GM23248 (cell line): ENCODE data around the gene IL19. TPM values are rescaled to one million over a fixed set of nuclear protein-coding genes. Genes with fewer than 3 reads are reported as not detected.

ENCODE experiments used
- DNase-seq: peaks from one replicate; pipeline ENCODE4 v3.0.0-alpha.2; 2015
- H2AFZ ChIP-seq: fragments of 200-600 bp; sonication (generic); 2 replicates; pipeline ENCODE4 v1.6.1; 2016; ENCODE audit warnings: antibody characterized with exemption
- H3F3A ChIP-seq: fragments of 200-600 bp; sonication (generic); 2 replicates; pipeline ENCODE4 v1.6.1; 2016; ENCODE audit warnings: mild to moderate bottlenecking, antibody characterized with exemption, mixed run types; ENCODE audit not compliant: insufficient read depth
- H3K27ac ChIP-seq: fragments of 200-600 bp; sonication (generic); 2 replicates; pipeline ENCODE4 v1.5.1; 2016; ENCODE audit warnings: mild to moderate bottlenecking
- H3K27me3 ChIP-seq: fragments of 200-600 bp; sonication (generic); replicated peaks from 2 replicates; pipeline ENCODE4 v1.6.1; 2016; ENCODE audit warnings: mild to moderate bottlenecking; ENCODE audit not compliant: insufficient read depth
- H3K36me3 ChIP-seq: fragments of 200-600 bp; sonication (generic); 2 replicates; pipeline ENCODE4 v1.6.1; 2016; ENCODE audit warnings: low read depth, mild to moderate bottlenecking
- H3K4me1 ChIP-seq: fragments of 200-600 bp; sonication (generic); 2 replicates; pipeline ENCODE4 v1.6.1; 2016; ENCODE audit warnings: mild to moderate bottlenecking; ENCODE audit not compliant: insufficient read depth
- H3K4me2 ChIP-seq: fragments of 200-600 bp; sonication (generic); one replicate; pipeline ENCODE4 v1.6.1; 2016; ENCODE audit warnings: mild to moderate bottlenecking; ENCODE audit not compliant: unreplicated experiment
- H3K4me3 ChIP-seq: fragments of 200-600 bp; sonication (generic); 2 replicates; pipeline ENCODE4 v1.5.1; 2016; ENCODE audit warnings: mild to moderate bottlenecking
- H3K79me2 ChIP-seq: fragments of 200-600 bp; sonication (generic); 2 replicates; pipeline ENCODE4 v1.6.1; 2016; ENCODE audit warnings: mild to moderate bottlenecking; ENCODE audit not compliant: insufficient read depth
- H3K9ac ChIP-seq: fragments of 200-600 bp; sonication (generic); 2 replicates; pipeline ENCODE4 v1.6.1; 2016; ENCODE audit warnings: mild to moderate bottlenecking
- H3K9me2 ChIP-seq: fragments of 200-600 bp; sonication (generic); 2 replicates; pipeline ENCODE4 v1.6.1; 2016; ENCODE audit warnings: mixed run types, mild to moderate bottlenecking, moderate library complexity; ENCODE audit not compliant: insufficient read depth
- H3K9me3 ChIP-seq: fragments of 200-600 bp; sonication (generic); one replicate; pipeline ENCODE4 v1.6.1; 2017; ENCODE audit warnings: low read depth
- H4K20me1 ChIP-seq: fragments of 200-600 bp; sonication (generic); 2 replicates; pipeline ENCODE4 v1.6.0; 2016; ENCODE audit not compliant: insufficient read depth
- EZH2 ChIP-seq: fragments of 200-600 bp; sonication (generic); IDR thresholded peaks from 2 replicates; pipeline ENCODE4 v1.6.1; 2018; ENCODE audit warnings: antibody characterized with exemption, mild to moderate bottlenecking; ENCODE audit not compliant: insufficient read depth, poor library complexity, severe bottlenecking
- EZH2phosphoT487 ChIP-seq: fragments of 200-600 bp; sonication (generic); IDR thresholded peaks from 2 replicates; pipeline ENCODE4 v1.6.1; 2018; ENCODE audit warnings: antibody characterized with exemption, moderate library complexity, mild to moderate bottlenecking, low read depth; ENCODE audit not compliant: insufficient read depth
- WGBS, 2 experiments: methylation state at CpG; one replicate each; pipeline ENCODE4 v1.1.6; 2015 to 2017; ENCODE audit warnings: low lambda C conversion rate in 2 of 2, low coverage in 1 of 2; ENCODE audit errors: missing lambda C conversion rate in 2 of 2; 5-methylcytosine and 5-hydroxymethylcytosine counted together
- in situ Hi-C: fragments of 300-500 bp; cut with MboI; formaldehyde crosslinking; loops from 2 replicates; pipeline ENCODE4 v1.15.0; 2020
- polyA plus RNA-seq: library from polyadenylated mRNA; unstranded; fragments of >200 nt; fragmentation: Nextera tagmentation; extraction: Ambion mirVana; gene quantifications from 2 replicates; pipeline ENCODE4 v1.2.1, GENCODE V29; 2016
- total RNA-seq: library from RNA; depleted of rRNA; stranded (reverse); fragments of >200 nt; shearing (Covaris generic); gene quantifications from 2 replicates; pipeline ENCODE4 v1.2.3, GENCODE V29; 2014

The IL19 gene
- total and polyA plus RNA-seq, 2 experiments from 2014 or later = not detected

DNA sequence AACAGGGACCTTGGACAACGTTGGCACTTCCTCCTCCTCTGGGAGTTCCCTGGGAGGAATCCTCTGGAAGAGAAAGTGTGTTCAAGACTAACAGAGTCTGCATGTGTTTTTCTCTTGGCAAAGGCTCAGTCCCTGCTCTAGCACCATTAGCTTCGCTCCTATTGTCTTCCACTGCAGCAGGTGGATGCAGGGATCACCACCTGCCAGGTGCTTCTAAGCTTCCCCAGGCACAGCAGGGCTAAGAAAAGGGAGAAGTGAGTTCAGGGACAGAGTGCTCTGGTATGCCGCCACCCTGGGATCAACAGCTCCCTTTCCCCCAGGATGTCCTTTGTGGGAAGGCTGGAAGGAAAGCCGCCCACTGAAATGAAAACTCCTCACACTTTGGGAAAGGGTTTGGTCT lies 50.9 kb downstream of the IL19 start:
- Histone ChIP-seq H3K79me2 (no peaks in the 10 kb centered on the region), H3F3A (no peaks in the 10 kb centered on the region), H3K4me2 (no peak overlapping the region), H3K36me3 (no peaks in the 10 kb centered on the region), H4K20me1 (no peaks in the 10 kb centered on the region), H2AFZ (no peak overlapping the region), H3K27me3 (no peaks in the 10 kb centered on the region), H3K4me1 (peaks cover 8% of the 10 kb centered on the region; the same call in 1 of the 2 replicates), H3K9me3 (no peaks in the 10 kb centered on the region), H3K9ac (no peak overlapping the region), H3K9me2 (no peaks in the 10 kb centered on the region), H3K4me3 (no peak overlapping the region), H3K27ac (no peak overlapping the region)
- 63 to 78% methylated on average over 4 of the region's 4 CpGs for WGBS, 2 experiments
- in situ Hi-C loops = no loop called here
- DNase-seq = no peak
- no peak for TF ChIP-seq EZH2
- TF ChIP-seq EZH2phosphoT487 = no peak

GRCh38 chr1:206823727-206824126 lies 53.2 kb downstream of the IL19 start:
- in situ Hi-C loops = no loop called here
- Histone ChIP-seq H3K9me2 (no peaks in the 10 kb centered on the region), H3K9me3 (no peaks in the 10 kb centered on the region), H3F3A (no peaks in the 10 kb centered on the region), H3K27me3 (no peaks in the 10 kb centered on the region), H3K9ac (no peak overlapping the region), H2AFZ (peak overlapping the region; percentile 45), H3K36me3 (no peaks in the 10 kb centered on the region), H3K4me3 (no peak overlapping the region), H3K4me1 (peaks cover 8% of the 10 kb centered on the region; the same call in 1 of the 2 replicates), H3K79me2 (no peaks in the 10 kb centered on the region), H4K20me1 (no peaks in the 10 kb centered on the region), H3K4me2 (no peak overlapping the region), H3K27ac (no peak overlapping the region)
- WGBS, 2 experiments = 48 to 59% methylated on average over 5 of the region's 5 CpGs
- TF ChIP-seq EZH2phosphoT487 (no peak), EZH2 (no peak)
- peak; percentile 30 for DNase-seq

DNA sequence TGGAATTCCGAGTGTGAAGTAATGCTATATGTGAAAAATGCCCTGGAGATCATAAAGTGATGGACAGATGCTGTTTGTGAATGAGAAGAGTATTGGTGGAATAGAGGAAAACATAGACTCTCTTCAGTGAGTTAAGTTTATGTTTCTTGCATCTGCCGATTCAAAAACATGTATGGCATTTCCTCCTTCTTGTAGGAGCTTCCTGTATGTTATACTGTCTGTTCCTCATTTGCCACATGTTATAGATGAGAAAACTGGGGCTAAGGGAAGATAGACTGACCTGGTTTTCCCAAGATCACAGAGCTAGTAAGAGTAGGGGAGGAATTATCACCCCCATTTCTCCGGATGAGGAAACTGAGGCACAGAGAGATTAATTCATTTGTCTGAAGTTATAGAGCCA lies 53.8 kb downstream of the IL19 start:
- H3K4me1 ChIP-seq = peaks cover 8% of the 10 kb centered on the region; the same call in 1 of the 2 replicates
- H3K9ac ChIP-seq = no peak overlapping the region
- DNase-seq = no peak
- no peaks in the 10 kb centered on the region for H3K9me2 ChIP-seq
- no peaks in the 10 kb centered on the region for H3K79me2 ChIP-seq
- no peaks in the 10 kb centered on the region for H4K20me1 ChIP-seq
- no peaks in the 10 kb centered on the region for H3F3A ChIP-seq
- H3K27me3 ChIP-seq = no peaks in the 10 kb centered on the region
- TF ChIP-seq EZH2 = no peak
- TF ChIP-seq EZH2phosphoT487 = no peak
- no peaks in the 10 kb centered on the region for H3K9me3 ChIP-seq
- no peak overlapping the region for H3K4me2 ChIP-seq
- no peak overlapping the region for H3K27ac ChIP-seq
- in situ Hi-C loops = no loop called here
- 20 to 21% methylated on average over 3 of the region's 3 CpGs for WGBS, 2 experiments
- H2AFZ ChIP-seq = peak overlapping the region; percentile 45
- H3K36me3 ChIP-seq = no peaks in the 10 kb centered on the region
- H3K4me3 ChIP-seq = no peak overlapping the region

DNA sequence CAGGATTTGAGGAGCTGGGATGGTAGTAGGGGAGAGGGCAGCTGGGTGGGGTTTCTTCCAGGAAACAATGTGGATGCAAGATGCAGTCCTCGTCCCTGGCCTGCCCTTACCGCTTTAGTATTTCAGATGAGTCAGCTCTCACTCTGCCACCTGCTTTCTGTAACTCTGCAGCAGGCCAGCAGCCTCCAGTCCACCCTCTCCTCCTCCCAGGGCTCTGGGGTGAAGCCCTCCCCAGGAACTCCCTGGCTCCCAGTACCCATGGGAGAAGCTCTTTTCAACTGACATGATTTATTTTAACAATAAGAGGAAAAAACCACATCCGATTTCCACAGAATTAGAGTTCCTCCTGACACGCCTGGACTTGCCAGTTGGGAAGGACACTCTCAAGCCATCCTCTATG lies 55.8 kb downstream of the IL19 start:
- Histone ChIP-seq H3K36me3 (no peaks in the 10 kb centered on the region), H3F3A (no peaks in the 10 kb centered on the region), H3K4me1 (peaks cover 8% of the 10 kb centered on the region; the same call in 1 of the 2 replicates), H3K9ac (no peak overlapping the region), H3K4me3 (no peak overlapping the region), H3K4me2 (no peak overlapping the region), H3K27ac (no peak overlapping the region), H2AFZ (no peak overlapping the region), H3K79me2 (no peaks in the 10 kb centered on the region), H3K9me2 (no peaks in the 10 kb centered on the region), H3K27me3 (no peaks in the 10 kb centered on the region), H4K20me1 (no peaks in the 10 kb centered on the region), H3K9me3 (no peaks in the 10 kb centered on the region)
- in situ Hi-C loops = no loop called here
- TF ChIP-seq EZH2 = no peak
- no peak for TF ChIP-seq EZH2phosphoT487
- no peak for DNase-seq
- 36 to 40% methylated on average over 4 of the region's 4 CpGs for WGBS, 2 experiments

- H3K79me2 ChIP-seq = no peaks in the 10 kb centered on the region
- H3K36me3 ChIP-seq = no peaks in the 10 kb centered on the region
- no peak overlapping the region for H2AFZ ChIP-seq
- H3K9ac ChIP-seq = no peak overlapping the region
- DNase-seq = no peak
- no peaks in the 10 kb centered on the region for H3K9me2 ChIP-seq
- in situ Hi-C loops = no loop called here
- no peaks in the 10 kb centered on the region; the same call in 1 of the 2 replicates for H3K27me3 ChIP-seq
- H4K20me1 ChIP-seq = no peaks in the 10 kb centered on the region
- no peak for TF ChIP-seq EZH2phosphoT487
- no peak for TF ChIP-seq EZH2
- no peaks in the 10 kb centered on the region for H3F3A ChIP-seq
- H3K4me1 ChIP-seq = peaks cover 8% of the 10 kb centered on the region; the same call in 1 of the 2 replicates
- 100% methylated on average over 1 of the region's 1 CpG for WGBS, 2 experiments
- no peaks in the 10 kb centered on the region for H3K9me3 ChIP-seq
- no peak overlapping the region for H3K27ac ChIP-seq
- no peak overlapping the region for H3K4me2 ChIP-seq
- H3K4me3 ChIP-seq = no peak overlapping the region
Measured at GRCh38 chr1:206828061-206828460, 57.5 kb downstream of the IL19 start.
